IMR-90 (cell line): ENCODE results near the gene CERT1.

ENCODE experiments used
- CEBPB ChIP-seq: IDR thresholded peaks from 2 replicates; pipeline ENCODE4 v1.6.1; 2012; ENCODE audit warnings: low read depth, low read length, improper control_type of control experiment
- CTCF ChIP-seq: conservative IDR thresholded peaks from 2 replicates; pipeline ENCODE4 v1.5.1; 2012; ENCODE audit warnings: mild to moderate bottlenecking, low read depth, low read length, improper control_type of control experiment

GRCh38 chr5:75507841-75508240 lies 3.6 kb downstream of the CERT1 start:
- TF ChIP-seq CTCF (no peak), CEBPB (no peak)
